Stimulated activated CD4-positive, alpha-beta T cell treated with anti-CD3 and anti-CD28 coated beads, Interleukin-4, amount 100 ng/mL, for 24 hours (primary cell): ENCODE data around the gene ARSB.
"Not testable (repeated sequence)": the region's sequence is repeated elsewhere in the genome, so short reads cannot be mapped to it uniquely, and the experiment has no call there.

ENCODE experiments used
- DNase-seq: peaks from one replicate; pipeline ENCODE4 v3.0.0-alpha.2; 2020

The ARSB gene

GRCh38 chr5:78993165-78993564 lies 8.1 kb upstream of the ARSB start:
- DNase-seq, result no peak

GRCh38 chr5:78992146-78992545 lies 7.0 kb upstream of the ARSB start:
- no peak for DNase-seq

- no peak for DNase-seq
Measured at GRCh38 chr5:78989080-78989479, 4.0 kb upstream of the ARSB start.

GRCh38 chr5:78985725-78986223 lies 664 bp upstream of the ARSB start:
- DNase-seq, result peak; percentile 68

GRCh38 chr5:78984439-78985115 lies 533 bp downstream of the ARSB start:
- peak; percentile 76 for DNase-seq

- no peak for DNase-seq
Measured at GRCh38 chr5:78983601-78984438, 1.3 kb downstream of the ARSB start.

- DNase-seq, result not testable (repeated sequence)
Measured at GRCh38 chr5:78983194-78983593, 1.9 kb downstream of the ARSB start.

- no peak for DNase-seq
Measured at GRCh38 chr5:78979909-78980308, 5.2 kb downstream of the ARSB start.

GRCh38 chr5:78979117-78979742 lies 5.9 kb downstream of the ARSB start:
- no peak for DNase-seq

- DNase-seq, result no peak
Measured at GRCh38 chr5:78975035-78975434, 10.1 kb downstream of the ARSB start.

- DNase-seq, result no peak
Measured at GRCh38 chr5:78974601-78975000, 10.5 kb downstream of the ARSB start.

- DNase-seq, result no peak
Measured at GRCh38 chr5:78974011-78974410, 11.1 kb downstream of the ARSB start.

- no peak for DNase-seq
Measured at GRCh38 chr5:78972654-78973428, 12.3 kb downstream of the ARSB start.

- DNase-seq, result no peak
Measured at GRCh38 chr5:78971998-78972397, 13.1 kb downstream of the ARSB start.

GRCh38 chr5:78968781-78969180 lies 16.3 kb downstream of the ARSB start:
- DNase-seq, result no peak

- no peak for DNase-seq
Measured at GRCh38 chr5:78964889-78965288, 20.2 kb downstream of the ARSB start.

GRCh38 chr5:78961743-78962142 lies 23.4 kb downstream of the ARSB start:
- no peak for DNase-seq

- DNase-seq, result no peak
Measured at GRCh38 chr5:78959767-78960166, 25.3 kb downstream of the ARSB start.

- no peak for DNase-seq
Measured at GRCh38 chr5:78958672-78959445, 26.3 kb downstream of the ARSB start.

- no peak for DNase-seq
Measured at GRCh38 chr5:78956901-78957300, 28.2 kb downstream of the ARSB start.

GRCh38 chr5:78953092-78953800 lies 31.9 kb downstream of the ARSB start:
- no peak for DNase-seq
